Omental fat pad (tissue), 4 donors: ENCODE measurements around the gene CLEC3A. TPM values are rescaled to one million over a fixed set of nuclear protein-coding genes. Genes with fewer than 3 reads are reported as not detected.

Experiments
- ATAC-seq: fragments of 150-250 bp; one replicate; pipeline ENCODE4 v1.9.1; 2016; ENCODE audit warnings: mild to moderate bottlenecking, moderate library complexity; ENCODE audit not compliant: low FRiP score
- DNase-seq: peaks from one replicate; pipeline ENCODE4 v3.0.0-alpha.2; 2019; ENCODE audit warnings: low spot score
- total RNA-seq, 4 donors: library from RNA; depleted of rRNA; stranded (reverse); fragments of >200 nt; gene quantifications; one replicate each; pipeline ENCODE4 v1.1.0, GENCODE V29; 2016
- TF ChIP-seq, protein P1 (sequence below), 3 donors: fragments of 450-650 bp; IDR thresholded peaks; one replicate each; pipeline ENCODE4 v1.5.1; 2016 to 2017; ENCODE audit warnings: antibody characterized with exemption in 3 of 3, mild to moderate bottlenecking in 3 of 3, moderate library complexity in 2 of 3

Gene CLEC3A, protein sequence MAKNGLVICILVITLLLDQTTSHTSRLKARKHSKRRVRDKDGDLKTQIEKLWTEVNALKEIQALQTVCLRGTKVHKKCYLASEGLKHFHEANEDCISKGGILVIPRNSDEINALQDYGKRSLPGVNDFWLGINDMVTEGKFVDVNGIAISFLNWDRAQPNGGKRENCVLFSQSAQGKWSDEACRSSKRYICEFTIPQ
- not detected for total RNA-seq

DNA sequence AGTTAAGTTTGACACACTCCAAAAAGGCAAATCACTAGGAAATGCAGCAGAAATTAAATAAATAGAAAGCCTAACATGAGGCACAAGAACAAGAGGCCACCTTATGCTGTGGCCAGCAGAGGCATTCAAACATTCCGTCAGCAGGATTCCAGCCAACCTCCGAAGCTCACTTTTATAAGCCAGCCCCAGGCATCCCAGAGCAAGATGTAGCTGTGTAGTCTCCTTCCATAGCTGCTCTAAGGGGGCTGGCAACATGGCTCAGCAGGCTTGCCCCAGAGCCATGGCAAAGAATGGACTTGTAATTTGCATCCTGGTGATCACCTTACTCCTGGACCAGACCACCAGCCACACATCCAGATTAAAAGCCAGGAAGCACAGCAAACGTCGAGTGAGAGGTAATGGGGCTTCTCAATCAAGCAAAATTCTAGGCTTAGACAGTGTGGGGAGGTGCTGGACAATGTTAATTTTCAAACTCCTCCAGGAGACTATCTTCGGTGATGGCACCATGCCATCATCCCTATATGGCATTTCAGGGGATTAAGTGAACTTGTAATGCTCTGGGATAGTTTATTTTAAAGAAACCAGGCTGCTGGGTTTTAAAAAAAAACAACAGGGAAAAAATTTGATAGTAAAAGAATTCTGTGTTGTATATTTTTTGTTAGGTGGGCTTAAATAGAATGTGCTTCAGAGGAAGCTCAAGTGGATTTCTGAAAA, at the start of gene CLEC3A:
CLEC3A (plus strand) TSS at position 202 of the 714 bp plus-strand sequence; CDS start at position 281, 79 bp downstream.
- TF ChIP-seq, protein P1, sequence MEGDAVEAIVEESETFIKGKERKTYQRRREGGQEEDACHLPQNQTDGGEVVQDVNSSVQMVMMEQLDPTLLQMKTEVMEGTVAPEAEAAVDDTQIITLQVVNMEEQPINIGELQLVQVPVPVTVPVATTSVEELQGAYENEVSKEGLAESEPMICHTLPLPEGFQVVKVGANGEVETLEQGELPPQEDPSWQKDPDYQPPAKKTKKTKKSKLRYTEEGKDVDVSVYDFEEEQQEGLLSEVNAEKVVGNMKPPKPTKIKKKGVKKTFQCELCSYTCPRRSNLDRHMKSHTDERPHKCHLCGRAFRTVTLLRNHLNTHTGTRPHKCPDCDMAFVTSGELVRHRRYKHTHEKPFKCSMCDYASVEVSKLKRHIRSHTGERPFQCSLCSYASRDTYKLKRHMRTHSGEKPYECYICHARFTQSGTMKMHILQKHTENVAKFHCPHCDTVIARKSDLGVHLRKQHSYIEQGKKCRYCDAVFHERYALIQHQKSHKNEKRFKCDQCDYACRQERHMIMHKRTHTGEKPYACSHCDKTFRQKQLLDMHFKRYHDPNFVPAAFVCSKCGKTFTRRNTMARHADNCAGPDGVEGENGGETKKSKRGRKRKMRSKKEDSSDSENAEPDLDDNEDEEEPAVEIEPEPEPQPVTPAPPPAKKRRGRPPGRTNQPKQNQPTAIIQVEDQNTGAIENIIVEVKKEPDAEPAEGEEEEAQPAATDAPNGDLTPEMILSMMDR (IDR thresholded peaks at IDR 0.05): no peak
- ATAC-seq (no peak), DNase-seq (no peak)

DNA sequence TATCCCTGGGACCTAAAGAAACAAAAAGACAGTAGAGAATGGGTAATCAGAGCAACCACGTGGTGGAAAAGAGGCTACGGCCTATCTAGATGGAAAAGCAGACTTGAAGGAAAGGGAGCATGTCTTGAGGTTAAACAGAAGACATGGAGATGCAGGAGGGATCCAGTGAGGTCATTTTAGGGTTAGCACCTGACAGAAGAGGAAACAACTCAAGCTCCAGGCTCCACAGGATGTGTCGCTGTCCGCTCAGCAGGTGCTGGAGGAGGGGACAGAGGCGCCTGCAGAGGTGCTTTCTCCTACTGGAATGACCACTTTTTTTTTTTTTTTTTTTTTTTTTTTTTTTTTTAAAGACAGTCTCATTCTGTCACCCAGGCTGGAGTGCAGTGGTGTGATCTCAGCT, 47.5 kb upstream of the CLEC3A start:
- TF ChIP-seq, protein P1 (IDR thresholded peaks at IDR 0.05): no peak
- DNase-seq (no peak), ATAC-seq (no peak)

DNA sequence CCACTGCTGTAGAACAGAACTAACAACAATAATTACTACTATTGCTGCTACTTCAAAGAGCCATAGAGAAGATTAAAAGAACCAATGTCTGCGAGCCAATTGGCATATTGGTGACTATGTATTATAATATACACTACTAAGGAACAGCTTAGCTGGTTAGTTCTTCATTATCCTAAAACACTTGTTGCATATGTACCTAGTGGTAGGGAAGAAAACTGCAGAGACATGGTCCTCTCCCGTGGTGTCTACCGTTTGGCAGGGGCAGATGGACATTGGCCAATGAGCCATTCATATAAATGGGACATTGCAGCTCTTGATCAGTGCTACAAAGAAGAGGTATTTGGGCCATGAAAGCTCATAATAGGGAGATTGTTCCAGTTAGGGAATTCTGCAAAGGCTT, 46.4 kb upstream of the CLEC3A start:
- ATAC-seq (no peak), DNase-seq (no peak)
- TF ChIP-seq, protein P1 (IDR thresholded peaks at IDR 0.05): no peak

DNA sequence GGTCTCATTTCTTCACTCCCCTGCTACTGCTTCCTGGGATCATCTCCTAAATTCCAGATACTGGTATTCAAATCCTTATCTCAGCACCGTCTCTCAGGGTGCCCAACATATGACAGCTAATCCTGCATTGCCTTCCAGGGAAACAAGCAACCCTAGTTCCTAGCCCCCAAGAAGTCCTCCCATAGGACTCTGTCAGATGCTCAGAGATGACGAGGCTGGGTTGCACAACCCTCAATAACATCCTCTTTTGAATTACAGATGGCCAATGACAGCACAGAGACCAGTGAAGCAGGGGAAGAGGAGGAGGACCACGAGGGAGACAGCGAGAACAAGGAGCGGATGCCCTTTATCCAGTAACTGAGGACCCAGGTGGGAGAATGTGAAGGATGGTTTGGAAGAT, 45.0 kb upstream of the CLEC3A start:
- DNase-seq (no peak), ATAC-seq (no peak)
- TF ChIP-seq, protein P1 (IDR thresholded peaks at IDR 0.05): no peak

DNA sequence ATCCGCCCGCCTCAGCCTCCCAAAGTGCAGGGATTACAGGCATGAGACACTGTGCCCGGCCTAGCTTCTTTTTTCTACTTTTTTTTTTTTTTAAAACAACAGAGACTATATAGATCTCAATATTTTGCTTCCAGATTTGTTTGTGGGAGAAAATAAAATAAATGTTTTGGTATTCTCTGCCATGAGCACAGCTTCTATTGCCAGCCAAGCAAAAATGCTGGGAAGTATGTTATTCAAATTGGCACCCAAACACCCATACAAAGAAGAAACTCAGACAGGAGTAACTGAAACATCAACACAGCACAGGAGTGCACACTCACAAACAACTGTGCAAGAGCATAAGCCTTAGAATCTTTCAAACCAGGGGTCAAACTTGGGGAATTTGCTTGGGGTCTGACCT, 37.2 kb upstream of the CLEC3A start:
- TF ChIP-seq, protein P1 (IDR thresholded peaks at IDR 0.05): no peak
- ATAC-seq (no peak), DNase-seq (no peak)

DNA sequence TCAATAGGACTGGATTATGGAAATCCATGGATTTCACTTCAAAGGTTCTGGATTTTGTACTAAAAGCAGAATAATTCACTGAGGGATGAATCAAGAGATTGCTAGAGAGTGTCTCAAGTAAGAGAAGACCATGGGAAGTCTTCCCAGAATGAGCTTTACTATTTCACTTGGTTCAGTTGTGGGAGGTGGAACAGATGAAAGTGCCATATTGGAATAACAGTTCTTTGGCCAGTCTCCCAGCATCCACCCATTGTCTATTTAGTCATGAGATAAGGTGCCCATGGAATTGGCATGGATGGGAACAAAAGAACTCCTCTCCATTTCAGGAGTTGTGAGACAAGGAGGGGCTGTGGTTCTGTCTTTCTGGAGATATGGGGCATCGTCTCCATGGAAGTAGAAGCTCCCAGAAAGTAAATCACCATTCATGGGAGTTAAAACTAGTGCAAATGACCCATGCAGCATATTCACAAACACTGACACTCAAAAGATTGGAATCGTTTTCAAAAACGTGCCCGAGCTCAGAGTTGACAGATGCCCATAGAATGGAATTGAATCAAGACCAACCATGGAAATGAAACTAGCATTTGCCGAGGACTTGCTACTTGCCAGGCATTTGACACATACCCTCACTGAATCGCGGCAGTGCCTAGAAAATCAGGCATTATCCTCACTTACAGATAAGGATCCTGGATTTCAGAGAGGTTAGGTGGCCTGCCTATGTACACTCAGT, 36.2 kb upstream of the CLEC3A start:
- TF ChIP-seq, protein P1 (IDR thresholded peaks at IDR 0.05): no peak
- DNase-seq: no peak
- ATAC-seq: no peak
